ENCODE data around the gene ECSCR. TPM values are rescaled to one million over a fixed set of nuclear protein-coding genes. Genes with fewer than 3 reads are reported as not detected.

Gene ECSCR, protein sequence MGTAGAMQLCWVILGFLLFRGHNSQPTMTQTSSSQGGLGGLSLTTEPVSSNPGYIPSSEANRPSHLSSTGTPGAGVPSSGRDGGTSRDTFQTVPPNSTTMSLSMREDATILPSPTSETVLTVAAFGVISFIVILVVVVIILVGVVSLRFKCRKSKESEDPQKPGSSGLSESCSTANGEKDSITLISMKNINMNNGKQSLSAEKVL
- 0.25 and 0.55 TPM in 2 replicates for total RNA-seq

DNA sequence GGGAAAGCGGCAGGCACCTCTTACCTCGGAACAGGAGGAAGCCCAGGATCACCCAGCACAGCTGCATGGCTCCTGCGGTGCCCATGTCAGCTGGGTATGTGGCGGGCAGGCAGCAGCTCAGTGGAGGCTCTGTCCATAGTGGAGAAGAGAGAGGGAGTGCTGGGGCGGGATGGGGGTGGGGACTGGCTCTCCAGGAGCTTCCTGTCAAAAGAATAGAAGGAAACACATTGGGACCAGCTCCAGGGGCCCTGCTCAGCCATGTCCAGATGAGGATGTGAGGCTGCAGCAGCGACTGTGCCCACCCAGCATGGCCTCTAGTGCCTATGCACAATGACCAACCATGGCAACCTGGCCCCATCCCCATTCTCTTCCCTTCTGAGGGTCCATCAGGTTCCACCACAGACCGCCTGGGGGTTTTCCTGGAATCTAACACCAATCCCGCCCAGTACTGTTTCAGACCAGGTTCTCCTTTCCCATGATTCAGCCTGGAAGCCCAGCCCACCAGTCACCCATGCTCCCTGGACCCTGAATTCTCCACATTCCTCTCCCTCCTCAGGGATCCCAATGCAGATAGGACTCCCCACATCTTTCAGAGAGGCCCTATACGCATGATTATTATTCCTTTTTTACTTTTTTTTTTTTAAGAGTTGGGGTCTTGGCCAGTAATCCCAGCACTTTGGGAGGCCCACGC is at the start of gene ECSCR:
ECSCR (minus strand) TSS at position 158 of the 691 bp plus-strand sequence; CDS start at position 85, 73 bp downstream.

DNA sequence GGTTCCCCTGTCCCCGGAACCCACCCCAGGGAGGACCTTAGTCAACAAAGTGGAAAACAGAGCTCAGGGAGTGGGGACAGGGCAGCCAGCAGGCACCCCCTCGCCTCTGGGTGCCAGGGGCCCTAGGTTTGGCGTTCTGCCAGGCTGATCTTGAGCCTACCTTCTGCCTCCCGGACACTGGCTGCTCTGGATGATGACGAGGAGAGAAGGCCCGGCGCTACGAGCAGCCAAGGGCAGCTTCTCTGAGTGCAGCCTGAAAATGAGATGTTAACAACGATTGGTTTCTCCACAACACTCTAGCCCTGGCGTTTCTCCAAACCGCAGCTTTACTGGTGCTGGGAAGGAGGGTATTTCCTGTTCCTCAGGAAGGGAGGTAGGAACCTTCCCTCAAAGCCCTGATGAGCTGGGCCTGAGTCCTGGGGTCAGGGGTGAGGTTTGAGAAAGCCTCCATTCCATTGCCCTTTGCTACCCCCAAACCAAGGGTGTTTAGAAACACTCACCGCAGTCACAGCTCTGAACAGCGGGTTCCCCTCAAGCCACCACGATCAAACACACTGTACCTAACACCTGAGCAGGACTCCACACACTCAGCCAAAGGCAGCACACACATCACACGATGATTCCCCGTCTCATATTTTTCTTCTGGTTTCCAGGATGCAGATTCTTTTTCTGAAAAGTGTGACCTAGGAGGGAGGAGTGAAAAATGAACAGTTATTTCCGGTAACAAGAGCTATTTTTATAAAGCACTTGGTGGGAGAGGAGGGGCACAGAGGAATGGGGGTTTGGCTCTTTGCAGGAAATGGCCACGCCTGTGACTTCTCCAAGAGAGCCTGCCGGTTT is 19.7 kb upstream of the ECSCR start, which contains the start of gene STING1:
STING1 (minus strand) TSS at position 709 of the 840 bp plus-strand sequence. CDS start 1,054 bp downstream, outside the sequence.

DNA sequence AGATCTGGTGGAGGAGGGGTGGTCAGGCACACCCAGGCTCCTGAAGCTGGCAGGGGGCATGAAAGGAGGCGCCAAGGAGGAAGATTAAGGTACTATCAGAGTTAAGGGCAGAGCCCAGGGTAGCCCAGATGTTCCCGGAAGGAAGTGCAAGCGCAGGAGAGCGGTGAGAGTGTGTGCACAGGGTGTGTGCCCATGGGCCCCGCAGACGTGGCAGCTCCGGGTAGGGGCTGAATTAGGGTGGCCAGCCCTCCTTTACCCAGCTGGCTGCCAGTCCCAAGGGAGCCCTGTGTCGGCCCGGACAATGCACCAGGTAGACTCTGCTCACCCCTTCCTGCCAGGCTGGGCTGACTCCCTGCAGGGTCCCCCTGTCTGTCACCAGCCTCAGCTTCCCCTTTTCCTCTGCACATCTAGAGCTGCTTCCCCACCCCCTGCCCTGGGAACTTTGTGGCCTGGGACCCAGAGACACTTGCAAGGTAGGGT is 8.3 kb upstream of the ECSCR start, which contains the start of gene SMIM33:
SMIM33 (plus strand) TSS at position 184 of the 480 bp plus-strand sequence; CDS start at position 302, 118 bp downstream.

GRCh38 chr5:139439013-139439903 is 23.3 kb downstream of the ECSCR start, which contains the start of gene DNAJC18:
DNAJC18 (minus strand) TSS chr5:139439525; CDS start chr5:139439445, 80 bp downstream.

GRCh38 chr5:139403787-139404483 is 58.6 kb downstream of the ECSCR start, which contains the start of gene SPATA24:
SPATA24 (minus strand) TSS chr5:139404089; CDS start chr5:139404060, 29 bp downstream.

Other genes with a start within 250 kb of the ECSCR start
- gene MATR3, start 169.0 kb downstream of the ECSCR start, total RNA-seq = 255 and 325 TPM in 2 replicates
- 84.4 and 92.4 TPM in 2 replicates for gene PAIP2, start 120.9 kb downstream of the ECSCR start, total RNA-seq
- gene SLC23A1, start 79.4 kb downstream of the ECSCR start, total RNA-seq = not detected in 2 replicates
- not detected in 2 replicates for gene MZB1, start 72.8 kb downstream of the ECSCR start, total RNA-seq
- 0.87 and 1.00 TPM in 2 replicates for gene PROB1, start 67.6 kb downstream of the ECSCR start, total RNA-seq
- gene SPATA24, start 58.7 kb downstream of the ECSCR start, total RNA-seq = 4.0 and 4.9 TPM in 2 replicates
- gene DNAJC18, start 23.2 kb downstream of the ECSCR start, total RNA-seq = 4.1 and 8.7 TPM in 2 replicates
- gene SMIM33, start 8.3 kb upstream of the ECSCR start, total RNA-seq = not detected in 2 replicates
- gene STING1, start 20.0 kb upstream of the ECSCR start, total RNA-seq = 8.6 and 9.5 TPM in 2 replicates
- 46.5 and 49.8 TPM in 2 replicates for gene UBE2D2, start 98.6 kb upstream of the ECSCR start, total RNA-seq
- 48.5 and 68.6 TPM in 2 replicates for gene CXXC5, start 185.6 kb upstream of the ECSCR start, total RNA-seq